ENCODE results near the gene ITPR2. TPM values are rescaled to one million over a fixed set of nuclear protein-coding genes. Genes with fewer than 3 reads are reported as not detected.

The ITPR2 gene
- total RNA-seq, 1 experiment from 2014 or later, result 41.6 TPM

DNA sequence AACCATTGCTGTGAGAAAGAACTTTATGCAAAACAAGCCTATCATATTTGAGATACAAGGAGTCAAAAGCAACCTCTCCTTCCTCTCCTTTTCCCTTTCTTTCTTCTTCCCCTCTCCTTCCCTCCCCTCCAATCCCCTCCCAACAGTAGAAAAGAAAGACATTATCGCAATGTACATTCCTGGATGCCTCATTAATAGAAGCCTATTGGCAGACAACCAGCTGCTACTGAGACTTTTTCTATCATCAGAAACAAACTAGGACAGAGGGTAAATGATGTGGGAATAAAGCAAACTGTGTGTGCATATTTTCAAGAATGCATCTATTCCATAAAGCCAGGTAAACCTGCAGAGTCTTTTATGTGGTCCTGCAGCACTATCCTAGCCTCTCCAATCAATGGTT lies 237.2 kb downstream of the ITPR2 start:
- DNase-seq, result no peak
- POLR2A ChIA-PET, result no interaction called here
- Mint-ChIP-seq H3K27ac (ENCODE audit: unreplicated experiment) (no peak overlapping the region), H3K4me3 (ENCODE audit: unreplicated experiment) (no peak overlapping the region), H3K9me3 (ENCODE audit: unreplicated experiment) (no peaks in the 10 kb centered on the region), H3K27me3 (ENCODE audit: insufficient read depth, unreplicated experiment) (no peaks in the 10 kb centered on the region), H3K36me3 (ENCODE audit: insufficient read depth, unreplicated experiment) (no peaks in the 10 kb centered on the region), H3K4me1 (ENCODE audit: low read depth, unreplicated experiment) (peaks cover 10% of the 10 kb centered on the region)
- no TSS peak for BruUV-seq (replicated peaks)
- Histone ChIP-seq H3K4me1 (no peaks in the 10 kb centered on the region), H3K36me3 (ENCODE audit: control insufficient read depth, insufficient read depth, low read length) (no peaks in the 10 kb centered on the region), H3K4me3 (ENCODE audit: low read depth, low read length) (no peak overlapping the region), H3K9me3 (no peaks in the 10 kb centered on the region), H3K27me3 (replicated peaks; ENCODE audit: control insufficient read depth, insufficient read depth, low read length) (no peaks in the 10 kb centered on the region)
- intact Hi-C loops (cut with micrococcal nuclease; ENCODE audit: unreplicated experiment), result no loop called here
- TF ChIP-seq, protein P1, sequence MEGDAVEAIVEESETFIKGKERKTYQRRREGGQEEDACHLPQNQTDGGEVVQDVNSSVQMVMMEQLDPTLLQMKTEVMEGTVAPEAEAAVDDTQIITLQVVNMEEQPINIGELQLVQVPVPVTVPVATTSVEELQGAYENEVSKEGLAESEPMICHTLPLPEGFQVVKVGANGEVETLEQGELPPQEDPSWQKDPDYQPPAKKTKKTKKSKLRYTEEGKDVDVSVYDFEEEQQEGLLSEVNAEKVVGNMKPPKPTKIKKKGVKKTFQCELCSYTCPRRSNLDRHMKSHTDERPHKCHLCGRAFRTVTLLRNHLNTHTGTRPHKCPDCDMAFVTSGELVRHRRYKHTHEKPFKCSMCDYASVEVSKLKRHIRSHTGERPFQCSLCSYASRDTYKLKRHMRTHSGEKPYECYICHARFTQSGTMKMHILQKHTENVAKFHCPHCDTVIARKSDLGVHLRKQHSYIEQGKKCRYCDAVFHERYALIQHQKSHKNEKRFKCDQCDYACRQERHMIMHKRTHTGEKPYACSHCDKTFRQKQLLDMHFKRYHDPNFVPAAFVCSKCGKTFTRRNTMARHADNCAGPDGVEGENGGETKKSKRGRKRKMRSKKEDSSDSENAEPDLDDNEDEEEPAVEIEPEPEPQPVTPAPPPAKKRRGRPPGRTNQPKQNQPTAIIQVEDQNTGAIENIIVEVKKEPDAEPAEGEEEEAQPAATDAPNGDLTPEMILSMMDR (IDR thresholded peaks at IDR 0.05; ENCODE audit: insufficient read depth in 1 of 2, low read depth in 1 of 2, low read length in 1 of 2, severe bottlenecking in 1 of 2, unreplicated experiment in 1 of 2), result no peak
- CTCF ChIA-PET, result interaction anchor here (0.7 kb wide), 1 partner anchor 472 kb away, joined by 4 read pairs; no protein-coding TSS in a partner anchor

DNA sequence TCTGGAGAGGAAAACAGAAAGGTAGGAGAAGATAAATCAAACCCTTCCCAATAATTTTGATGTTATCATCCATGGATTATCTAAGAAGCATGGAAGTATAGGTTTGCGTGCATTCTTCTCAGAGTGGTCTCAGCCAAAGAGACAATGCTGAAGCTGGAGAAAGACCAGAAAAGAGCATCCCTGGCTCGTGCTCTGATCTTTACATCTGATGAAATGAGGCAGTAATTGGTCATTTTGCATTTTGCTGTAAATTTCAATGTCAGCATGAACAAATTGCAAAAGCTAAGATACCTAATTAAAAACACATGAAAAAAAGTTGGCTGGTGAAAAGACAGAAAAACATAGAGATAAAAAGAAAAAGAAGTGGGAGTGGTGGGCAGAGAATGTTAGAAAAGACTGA lies 252.4 kb downstream of the ITPR2 start:
- intact Hi-C loops (cut with micrococcal nuclease; ENCODE audit: unreplicated experiment), result no loop called here
- ChIA-PET CTCF (interaction anchor here (0.6 kb wide), 1 partner anchor 480 kb away, joined by 3 read pairs; no protein-coding TSS in a partner anchor), POLR2A (no interaction called here)
- H3K36me3 Mint-ChIP-seq (ENCODE audit: insufficient read depth, unreplicated experiment), result no peaks in the 10 kb centered on the region
- H3K4me1 Mint-ChIP-seq (ENCODE audit: low read depth, unreplicated experiment), result no peaks in the 10 kb centered on the region
- H3K27me3 ChIP-seq (replicated peaks; ENCODE audit: control insufficient read depth, insufficient read depth, low read length), result no peaks in the 10 kb centered on the region; the same call in 1 of the 2 replicates
- no peak overlapping the region for H3K4me3 ChIP-seq (ENCODE audit: low read depth, low read length)
- no TSS peak for BruUV-seq (replicated peaks)
- no peaks in the 10 kb centered on the region for H3K9me3 ChIP-seq
- no peaks in the 10 kb centered on the region for H3K36me3 ChIP-seq (ENCODE audit: control insufficient read depth, insufficient read depth, low read length)
- DNase-seq, result no peak
- H3K9me3 Mint-ChIP-seq (ENCODE audit: unreplicated experiment), result no peaks in the 10 kb centered on the region
- TF ChIP-seq, protein P1 (IDR thresholded peaks at IDR 0.05; ENCODE audit: insufficient read depth in 1 of 2, low read depth in 1 of 2, low read length in 1 of 2, severe bottlenecking in 1 of 2, unreplicated experiment in 1 of 2), result no peak
- H3K27ac Mint-ChIP-seq (ENCODE audit: unreplicated experiment), result no peak overlapping the region
- H3K4me3 Mint-ChIP-seq (ENCODE audit: unreplicated experiment), result no peak overlapping the region
- no peaks in the 10 kb centered on the region for H3K27me3 Mint-ChIP-seq (ENCODE audit: insufficient read depth, unreplicated experiment)
- H3K4me1 ChIP-seq, result no peaks in the 10 kb centered on the region

DNA sequence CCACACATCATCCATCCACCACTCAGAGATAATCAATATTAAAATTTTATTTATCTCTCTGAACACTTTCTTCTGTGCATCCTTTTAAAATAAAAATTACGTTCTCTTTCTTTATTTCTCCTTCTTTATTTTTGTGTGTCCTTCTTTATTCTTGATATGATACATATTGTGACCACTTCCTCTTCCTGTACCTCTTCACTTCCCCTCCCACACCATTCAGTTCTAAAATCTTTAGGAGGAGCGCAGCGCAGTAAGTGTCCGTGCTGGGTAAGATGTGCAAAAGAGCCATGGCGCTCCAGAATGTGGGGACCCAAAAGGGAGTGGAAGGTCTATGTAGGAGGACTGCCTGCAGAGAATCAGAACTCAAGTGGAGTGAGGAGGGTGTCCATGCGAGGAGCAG lies 256.7 kb downstream of the ITPR2 start:
- CTCF ChIA-PET, result no interaction called here
- H3K27ac Mint-ChIP-seq (ENCODE audit: unreplicated experiment), result no peak overlapping the region
- DNase-seq, result no peak
- TF ChIP-seq, protein P1 (IDR thresholded peaks at IDR 0.05; ENCODE audit: insufficient read depth in 1 of 2, low read depth in 1 of 2, low read length in 1 of 2, severe bottlenecking in 1 of 2, unreplicated experiment in 1 of 2), result no peak
- Histone ChIP-seq H3K36me3 (ENCODE audit: control insufficient read depth, insufficient read depth, low read length) (no peaks in the 10 kb centered on the region), H3K4me3 (ENCODE audit: low read depth, low read length) (no peak overlapping the region), H3K27me3 (replicated peaks; ENCODE audit: control insufficient read depth, insufficient read depth, low read length) (no peaks in the 10 kb centered on the region), H3K4me1 (no peaks in the 10 kb centered on the region), H3K9me3 (no peaks in the 10 kb centered on the region)
- intact Hi-C loops (cut with micrococcal nuclease; ENCODE audit: unreplicated experiment), result no loop called here
- no peaks in the 10 kb centered on the region for H3K9me3 Mint-ChIP-seq (ENCODE audit: unreplicated experiment)
- POLR2A ChIA-PET, result no interaction called here
- H3K4me3 Mint-ChIP-seq (ENCODE audit: unreplicated experiment), result no peak overlapping the region
- H3K4me1 Mint-ChIP-seq (ENCODE audit: low read depth, unreplicated experiment), result no peaks in the 10 kb centered on the region
- H3K36me3 Mint-ChIP-seq (ENCODE audit: insufficient read depth, unreplicated experiment), result no peaks in the 10 kb centered on the region
- no peaks in the 10 kb centered on the region for H3K27me3 Mint-ChIP-seq (ENCODE audit: insufficient read depth, unreplicated experiment)
- BruUV-seq (replicated peaks), result no TSS peak

Measured in Caco-2 (cell line).